OCI-LY1 (cell line): ENCODE measurements around the gene CEP112.

ENCODE experiments used
- EZH2 ChIP-seq: fragments of 200-600 bp; sonication (generic), shearing (Covaris generic); IDR thresholded peaks from 2 replicates; pipeline ENCODE4 v1.8.0; 2017; ENCODE audit warnings: borderline replicate concordance, mixed run types, mild to moderate bottlenecking, antibody characterized with exemption, low read length, moderate library complexity, mixed read lengths
- TF ChIP-seq, protein P1 (sequence below): fragments of 200-600 bp; sonication (generic), shearing (Covaris generic); IDR thresholded peaks from 2 replicates; pipeline ENCODE4 v1.5.1; 2017; ENCODE audit warnings: mild to moderate bottlenecking, antibody characterized with exemption, low read length, moderate library complexity, mixed read lengths

DNA sequence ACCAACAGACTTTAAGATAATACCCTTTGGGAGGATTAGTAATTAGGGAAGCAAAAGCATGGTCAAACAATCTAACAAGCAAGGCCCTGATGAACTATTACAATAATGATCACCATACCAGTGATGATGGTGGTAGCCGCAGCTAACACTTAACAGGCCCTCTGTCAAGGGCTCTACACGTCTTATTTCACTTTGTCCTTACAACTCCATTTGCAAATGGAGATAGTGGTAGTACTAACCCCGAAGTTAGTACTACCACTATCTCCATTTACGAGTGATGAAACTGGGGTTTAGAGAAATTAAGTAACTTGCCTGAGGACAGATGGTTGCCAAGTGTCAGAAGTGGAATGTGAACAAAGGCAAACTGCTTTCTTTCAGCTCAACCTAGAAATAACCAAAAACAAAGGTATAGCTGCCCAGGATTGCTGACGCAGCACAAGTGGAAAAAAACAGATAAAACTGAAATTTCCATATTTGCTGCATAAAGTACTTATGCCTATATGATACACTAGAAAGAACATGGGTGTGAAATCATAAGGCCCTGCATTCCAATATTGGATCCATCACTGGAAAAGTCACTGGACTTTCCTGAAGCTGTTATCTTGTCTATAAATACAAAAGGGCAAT lies 24.6 kb downstream of the CEP112 start:
- TF ChIP-seq EZH2: no peak
- TF ChIP-seq, protein P1, sequence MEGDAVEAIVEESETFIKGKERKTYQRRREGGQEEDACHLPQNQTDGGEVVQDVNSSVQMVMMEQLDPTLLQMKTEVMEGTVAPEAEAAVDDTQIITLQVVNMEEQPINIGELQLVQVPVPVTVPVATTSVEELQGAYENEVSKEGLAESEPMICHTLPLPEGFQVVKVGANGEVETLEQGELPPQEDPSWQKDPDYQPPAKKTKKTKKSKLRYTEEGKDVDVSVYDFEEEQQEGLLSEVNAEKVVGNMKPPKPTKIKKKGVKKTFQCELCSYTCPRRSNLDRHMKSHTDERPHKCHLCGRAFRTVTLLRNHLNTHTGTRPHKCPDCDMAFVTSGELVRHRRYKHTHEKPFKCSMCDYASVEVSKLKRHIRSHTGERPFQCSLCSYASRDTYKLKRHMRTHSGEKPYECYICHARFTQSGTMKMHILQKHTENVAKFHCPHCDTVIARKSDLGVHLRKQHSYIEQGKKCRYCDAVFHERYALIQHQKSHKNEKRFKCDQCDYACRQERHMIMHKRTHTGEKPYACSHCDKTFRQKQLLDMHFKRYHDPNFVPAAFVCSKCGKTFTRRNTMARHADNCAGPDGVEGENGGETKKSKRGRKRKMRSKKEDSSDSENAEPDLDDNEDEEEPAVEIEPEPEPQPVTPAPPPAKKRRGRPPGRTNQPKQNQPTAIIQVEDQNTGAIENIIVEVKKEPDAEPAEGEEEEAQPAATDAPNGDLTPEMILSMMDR: no peak
